HepG2 (cell line): Measurements from ENCODE around the gene TOMM7. TPM values are rescaled to one million over a fixed set of nuclear protein-coding genes. Genes with fewer than 3 reads are reported as not detected.

Experiments used
- AGO1 ChIP-seq: fragments of 200-400 bp; formaldehyde crosslinking; IDR thresholded peaks from 2 replicates; pipeline ENCODE4 v1.6.1; 2017; ENCODE audit warnings: mild to moderate bottlenecking, low read depth, low read length, moderate library complexity; ENCODE audit not compliant: poor library complexity, severe bottlenecking
- BCLAF1 ChIP-seq: fragments of 450-650 bp; IDR thresholded peaks from 2 replicates; pipeline ENCODE4 v1.6.1; 2017; ENCODE audit warnings: mild to moderate bottlenecking
- CHD4 ChIP-seq: fragments of 200-600 bp; sonication (generic); IDR thresholded peaks from 2 replicates; pipeline ENCODE4 v1.7.0; 2017; ENCODE audit warnings: mild to moderate bottlenecking, low read length, borderline replicate concordance
- CTCF ChIP-seq: sonication (generic); formaldehyde crosslinking; IDR thresholded peaks from 2 replicates; pipeline ENCODE4 v1.5.0; 2020; ENCODE audit warnings: mild to moderate bottlenecking, missing genetic modification reagents, moderate library complexity
- DNMT3B ChIP-seq: conservative IDR thresholded peaks from 2 replicates; pipeline ENCODE4 v1.6.1; 2016; ENCODE audit warnings: missing biosample characterization, control low read depth
- E2F1 ChIP-seq: sonication (generic); formaldehyde crosslinking; IDR thresholded peaks from 2 replicates; pipeline ENCODE4 v1.5.0; 2020; ENCODE audit warnings: missing genetic modification reagents
- ERF ChIP-seq: IDR thresholded peaks from 2 replicates; pipeline ENCODE4 v1.6.1; 2018; ENCODE audit warnings: missing biosample characterization, missing genetic modification reagents
- HMG20B ChIP-seq: conservative IDR thresholded peaks from 2 replicates; pipeline ENCODE4 v1.6.1; 2016; ENCODE audit warnings: missing genetic modification reagents, missing compliant biosample characterization
- KDM2A ChIP-seq: sonication (generic); formaldehyde crosslinking; IDR thresholded peaks from 2 replicates; pipeline ENCODE4 v1.4.0; 2020; ENCODE audit warnings: low read depth, missing genetic modification reagents, borderline replicate concordance
- KDM6A ChIP-seq: IDR thresholded peaks from 2 replicates; pipeline ENCODE4 v1.6.1; 2016; ENCODE audit warnings: low read depth
- MIXL1 ChIP-seq: IDR thresholded peaks from 2 replicates; pipeline ENCODE4 v1.6.1; 2016
- NKX3-1 ChIP-seq: sonication (generic); formaldehyde crosslinking; IDR thresholded peaks from 2 replicates; pipeline ENCODE4 v1.5.0; 2020; ENCODE audit warnings: missing genetic modification reagents
- SIX4 ChIP-seq: sonication (generic); formaldehyde crosslinking; IDR thresholded peaks from 2 replicates; pipeline ENCODE4 v1.4.0; 2020; ENCODE audit warnings: missing genetic modification reagents
- SMC3 ChIP-seq: IDR thresholded peaks from 2 replicates; pipeline ENCODE4 v1.6.1; 2011; ENCODE audit warnings: low read length, improper control_type of control experiment
- STAG1 ChIP-seq: sonication (generic); formaldehyde crosslinking; IDR thresholded peaks from 2 replicates; pipeline ENCODE4 v1.4.0; 2020; ENCODE audit warnings: missing genetic modification reagents
- STAT5B ChIP-seq: sonication (generic); formaldehyde crosslinking; IDR thresholded peaks from 2 replicates; pipeline ENCODE4 v1.4.0; 2020; ENCODE audit warnings: missing genetic modification reagents
- SUZ12 ChIP-seq: fragments of 150-350 bp; IDR thresholded peaks from 2 replicates; pipeline ENCODE4 v1.6.1; 2014; ENCODE audit warnings: low read depth, low read length
- TBP ChIP-seq: sonication (generic); formaldehyde crosslinking; IDR thresholded peaks from 2 replicates; pipeline ENCODE4 v1.5.0; 2020; ENCODE audit warnings: missing genetic modification reagents
- ZFP36 ChIP-seq: fragments of 150-350 bp; IDR thresholded peaks from 2 replicates; pipeline ENCODE4 v1.6.1; 2018; ENCODE audit warnings: borderline replicate concordance, low read length, low read depth; ENCODE audit not compliant: partially characterized antibody
- ZMYM2 ChIP-seq: sonication (generic); formaldehyde crosslinking; IDR thresholded peaks from 2 replicates; pipeline ENCODE4 v1.8.0; 2022; ENCODE audit warnings: mild to moderate bottlenecking, missing genetic modification reagents
- ZNF121 ChIP-seq: sonication (generic); formaldehyde crosslinking; IDR thresholded peaks from 2 replicates; pipeline ENCODE4 v1.5.0; 2020; ENCODE audit warnings: mild to moderate bottlenecking, missing genetic modification reagents
- ZNF234 ChIP-seq: sonication (generic); formaldehyde crosslinking; conservative IDR thresholded peaks from 2 replicates; pipeline ENCODE4 v1.5.1; 2020; ENCODE audit warnings: mild to moderate bottlenecking, missing genetic modification reagents
- ZNF547 ChIP-seq: sonication (generic); formaldehyde crosslinking; IDR thresholded peaks from 2 replicates; pipeline ENCODE4 v1.5.1; 2020; ENCODE audit warnings: mild to moderate bottlenecking, missing genetic modification reagents
- polyA plus RNA-seq, 8 experiments: library from polyadenylated mRNA; depleted of rRNA in 3 of 8; stranded (reverse) in 7 of 8; unstranded in 1 of 8; fragments of >200 nt; fragmentation: Illumina TruSeq in 4 of 8; extraction: Trizol in 4 of 8; gene quantifications; 2 replicates each; pipeline versions ENCODE4 v1.2.1 to v1.2.3, GENCODE V29; 2011 to 2016; ENCODE audit warnings: low read depth in 4 of 8, missing spikeins in 1 of 8, mixed read lengths in 1 of 8; ENCODE audit not compliant: insufficient read depth in 1 of 8
- total RNA-seq, 5 experiments: library from RNA; depleted of rRNA; stranded (reverse); fragments of >200 nt; fragmentation: Illumina TruSeq; extraction: Trizol; gene quantifications; 2 replicates each; pipeline ENCODE4 v1.2.3, GENCODE V29; 2016; ENCODE audit warnings: low read depth in 1 of 5
- TF ChIP-seq, protein P1 (sequence below): sonication (generic); formaldehyde crosslinking; IDR thresholded peaks from 2 replicates; pipeline ENCODE4 v1.5.0; 2020; ENCODE audit warnings: missing genetic modification reagents, mild to moderate bottlenecking, borderline replicate concordance
- TF ChIP-seq, protein P2 (sequence below): sonication (generic); formaldehyde crosslinking; IDR thresholded peaks from 2 replicates; pipeline ENCODE4 v1.8.1; 2023; ENCODE audit warnings: missing genetic modification reagents, mild to moderate bottlenecking, borderline replicate concordance

Gene TOMM7
- total and polyA plus RNA-seq, 2 of the 13 experiments (the other 11 are each of a cell fraction or from before 2014, with no cell fraction given), result 251 to 369 TPM

DNA sequence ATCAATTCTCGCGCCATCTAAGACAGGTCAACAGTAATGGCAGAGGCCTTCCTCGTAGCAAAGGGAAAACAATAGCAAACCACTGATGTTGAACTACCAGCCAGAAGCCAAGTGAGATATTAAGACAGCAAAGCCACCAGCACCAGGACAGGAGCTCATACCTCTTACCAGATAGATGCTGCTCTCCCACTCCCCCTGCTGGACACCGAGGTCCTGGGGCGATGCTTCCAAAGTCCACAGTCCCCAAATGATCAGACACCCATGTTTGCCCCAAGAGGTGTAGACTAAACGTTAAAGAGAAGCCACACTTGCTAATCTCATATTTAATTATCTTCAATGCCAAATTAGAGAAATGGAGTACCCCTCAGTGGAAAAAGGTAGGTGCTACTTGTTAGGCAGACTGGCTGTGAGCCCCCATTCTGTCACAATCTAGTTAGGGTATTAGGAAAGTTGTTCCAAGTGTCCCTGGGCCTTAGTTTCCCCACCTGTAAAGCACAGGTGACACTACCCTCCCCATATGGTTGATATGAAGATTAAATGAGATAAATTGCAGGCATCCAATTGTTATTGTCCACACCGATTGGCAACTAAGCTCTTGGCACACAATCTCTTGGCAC, 39.9 kb downstream of the TOMM7 start (continued):
- peak; percentile 68 for TF ChIP-seq CTCF
- peak; percentile 30; the same call in 1 of the 2 replicates for TF ChIP-seq KDM2A (CRISPR knock-in tag)
- TF ChIP-seq, protein P1, sequence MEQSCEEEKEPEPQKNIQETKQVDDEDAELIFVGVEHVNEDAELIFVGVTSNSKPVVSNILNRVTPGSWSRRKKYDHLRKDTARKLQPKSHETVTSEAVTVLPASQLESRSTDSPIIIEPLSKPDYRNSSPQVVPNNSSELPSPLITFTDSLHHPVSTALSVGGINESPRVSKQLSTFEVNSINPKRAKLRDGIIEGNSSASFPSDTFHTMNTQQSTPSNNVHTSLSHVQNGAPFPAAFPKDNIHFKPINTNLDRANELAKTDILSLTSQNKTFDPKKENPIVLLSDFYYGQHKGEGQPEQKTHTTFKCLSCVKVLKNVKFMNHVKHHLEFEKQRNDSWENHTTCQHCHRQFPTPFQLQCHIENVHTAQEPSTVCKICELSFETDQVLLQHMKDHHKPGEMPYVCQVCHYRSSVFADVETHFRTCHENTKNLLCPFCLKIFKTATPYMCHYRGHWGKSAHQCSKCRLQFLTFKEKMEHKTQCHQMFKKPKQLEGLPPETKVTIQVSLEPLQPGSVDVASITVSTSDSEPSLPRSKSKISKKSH (CRISPR knock-in tag), result no peak
- no peak for TF ChIP-seq ZMYM2 (CRISPR knock-in tag)
- no peak for TF ChIP-seq ZNF121 (CRISPR knock-in tag)
- TF ChIP-seq SMC3, result peak; percentile 67; the same call in 1 of the 2 replicates
- no peak for TF ChIP-seq MIXL1
- peak; percentile 54 for TF ChIP-seq STAG1
- TF ChIP-seq NKX3-1, result no peak
- no peak for TF ChIP-seq STAT5B
- TF ChIP-seq BCLAF1, result no peak
- TF ChIP-seq E2F1 (CRISPR knock-in tag), result no peak
- no peak for TF ChIP-seq TBP (CRISPR knock-in tag)
- TF ChIP-seq ZNF547, result no peak
- no peak for TF ChIP-seq HMG20B
- 0 out of 2 replicates have a peak, but pooled peaks have one; percentile 33 for TF ChIP-seq ERF (CRISPR knock-in tag)
- no peak for TF ChIP-seq SUZ12
- no peak for TF ChIP-seq ZFP36
- TF ChIP-seq, protein P2, sequence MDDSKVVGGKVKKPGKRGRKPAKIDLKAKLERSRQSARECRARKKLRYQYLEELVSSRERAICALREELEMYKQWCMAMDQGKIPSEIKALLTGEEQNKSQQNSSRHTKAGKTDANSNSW (CRISPR knock-in tag), result no peak
- TF ChIP-seq SIX4 (CRISPR knock-in tag), result no peak
- no peak for TF ChIP-seq KDM6A (CRISPR knock-in tag)
- TF ChIP-seq ZNF234 (CRISPR knock-in tag), result no peak
- no peak for TF ChIP-seq AGO1
- no peak for TF ChIP-seq DNMT3B (CRISPR knock-in tag)
- TF ChIP-seq CHD4, result no peak
